ENCODE measurements around the gene LRRC1.

LRRC1 gene

DNA sequence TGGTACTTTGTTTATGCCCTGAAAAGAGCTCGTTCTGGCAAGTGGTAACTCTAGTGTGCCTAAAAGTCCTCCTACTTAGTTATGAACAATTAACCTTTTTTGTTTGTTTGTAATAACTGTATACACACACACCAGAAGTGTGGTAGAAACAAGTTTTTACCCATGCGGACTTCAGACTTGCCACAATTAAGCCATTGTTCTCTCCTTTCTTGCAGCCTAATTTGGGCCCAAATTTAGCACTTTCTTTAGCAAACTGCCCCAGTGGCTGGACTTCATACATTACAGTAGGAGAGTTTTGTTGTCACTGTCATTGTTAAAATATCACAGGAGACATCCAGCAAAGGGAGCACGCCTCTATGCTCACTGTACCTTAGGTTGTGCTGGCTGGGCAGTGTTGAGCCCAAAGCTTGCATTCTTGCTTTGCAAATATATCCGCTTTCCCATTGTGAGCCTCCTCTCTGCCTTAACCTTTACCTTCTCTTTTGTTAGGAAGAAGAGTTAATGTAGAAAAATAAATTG, 53.0 kb downstream of the LRRC1 start:
- no peak for DNase-seq (ENCODE audit: extremely low read depth, low read depth)
- TF ChIP-seq, protein P1, sequence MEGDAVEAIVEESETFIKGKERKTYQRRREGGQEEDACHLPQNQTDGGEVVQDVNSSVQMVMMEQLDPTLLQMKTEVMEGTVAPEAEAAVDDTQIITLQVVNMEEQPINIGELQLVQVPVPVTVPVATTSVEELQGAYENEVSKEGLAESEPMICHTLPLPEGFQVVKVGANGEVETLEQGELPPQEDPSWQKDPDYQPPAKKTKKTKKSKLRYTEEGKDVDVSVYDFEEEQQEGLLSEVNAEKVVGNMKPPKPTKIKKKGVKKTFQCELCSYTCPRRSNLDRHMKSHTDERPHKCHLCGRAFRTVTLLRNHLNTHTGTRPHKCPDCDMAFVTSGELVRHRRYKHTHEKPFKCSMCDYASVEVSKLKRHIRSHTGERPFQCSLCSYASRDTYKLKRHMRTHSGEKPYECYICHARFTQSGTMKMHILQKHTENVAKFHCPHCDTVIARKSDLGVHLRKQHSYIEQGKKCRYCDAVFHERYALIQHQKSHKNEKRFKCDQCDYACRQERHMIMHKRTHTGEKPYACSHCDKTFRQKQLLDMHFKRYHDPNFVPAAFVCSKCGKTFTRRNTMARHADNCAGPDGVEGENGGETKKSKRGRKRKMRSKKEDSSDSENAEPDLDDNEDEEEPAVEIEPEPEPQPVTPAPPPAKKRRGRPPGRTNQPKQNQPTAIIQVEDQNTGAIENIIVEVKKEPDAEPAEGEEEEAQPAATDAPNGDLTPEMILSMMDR (IDR thresholded peaks at IDR 0.05; ENCODE audit: low read depth, low read length) = no peak

DNA sequence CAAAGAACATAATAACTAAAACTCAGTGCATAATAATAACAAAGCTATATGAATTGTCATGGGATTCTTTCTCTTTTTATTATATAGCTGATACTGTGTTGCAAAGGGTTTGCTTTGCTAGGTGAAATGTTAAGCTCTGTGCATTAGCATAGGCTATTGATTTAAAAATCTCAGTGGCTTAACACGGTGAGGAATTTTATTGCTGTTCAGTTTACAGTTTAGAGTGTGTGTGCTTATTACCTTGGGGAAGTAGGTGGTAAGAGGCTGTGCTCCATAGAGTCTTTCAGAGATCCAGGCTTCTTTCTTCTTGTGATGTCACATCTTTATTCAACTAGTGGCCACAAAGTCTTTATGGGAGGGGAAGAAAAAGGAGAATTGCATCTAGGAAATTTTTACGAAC, 55.7 kb downstream of the LRRC1 start:
- TF ChIP-seq, protein P1 (IDR thresholded peaks at IDR 0.05; ENCODE audit: low read depth, low read length) = no peak
- DNase-seq (ENCODE audit: extremely low read depth, low read depth) = no peak

DNA sequence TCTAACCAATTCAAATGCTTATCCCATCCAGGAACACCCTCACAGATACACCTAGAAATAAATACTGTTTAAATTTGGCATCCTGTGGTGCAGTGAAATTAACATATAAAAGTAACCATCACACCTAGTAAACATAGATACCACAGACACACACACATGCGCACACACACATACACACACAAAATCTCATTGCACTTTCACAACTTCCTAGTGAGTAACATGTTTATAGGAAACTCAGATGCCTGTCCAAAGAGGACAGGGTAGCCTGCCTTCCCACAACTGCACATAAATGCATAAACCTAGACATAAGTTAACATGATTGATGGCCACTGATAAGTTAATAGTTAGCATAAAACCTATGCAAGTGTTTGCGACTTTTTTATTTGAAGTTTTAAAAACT, 56.8 kb downstream of the LRRC1 start:
- TF ChIP-seq, protein P1 (IDR thresholded peaks at IDR 0.05; ENCODE audit: low read depth, low read length) = no peak
- DNase-seq (ENCODE audit: extremely low read depth, low read depth) = no peak

DNA sequence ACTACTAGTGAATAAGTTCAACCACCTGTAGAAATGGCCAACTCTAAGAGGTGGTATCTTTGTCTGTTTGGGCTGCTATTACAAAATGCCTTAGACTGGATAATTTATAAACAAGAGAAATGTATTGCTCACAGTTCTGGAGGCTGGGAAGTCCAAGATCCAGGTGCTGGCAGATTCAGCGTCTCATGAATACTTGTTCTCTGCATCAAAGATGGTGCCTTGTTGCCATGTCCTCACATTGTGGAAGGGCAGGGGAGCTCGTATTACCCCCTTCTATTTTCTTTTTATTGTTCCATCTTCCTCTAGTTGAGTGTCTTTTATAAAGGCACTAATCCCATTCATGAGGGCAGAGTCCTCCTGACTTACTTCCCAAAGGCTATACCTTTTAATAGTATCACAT, 58.0 kb downstream of the LRRC1 start:
- TF ChIP-seq, protein P1 (IDR thresholded peaks at IDR 0.05; ENCODE audit: low read depth, low read length) = no peak
- DNase-seq (ENCODE audit: extremely low read depth, low read depth) = no peak

DNA sequence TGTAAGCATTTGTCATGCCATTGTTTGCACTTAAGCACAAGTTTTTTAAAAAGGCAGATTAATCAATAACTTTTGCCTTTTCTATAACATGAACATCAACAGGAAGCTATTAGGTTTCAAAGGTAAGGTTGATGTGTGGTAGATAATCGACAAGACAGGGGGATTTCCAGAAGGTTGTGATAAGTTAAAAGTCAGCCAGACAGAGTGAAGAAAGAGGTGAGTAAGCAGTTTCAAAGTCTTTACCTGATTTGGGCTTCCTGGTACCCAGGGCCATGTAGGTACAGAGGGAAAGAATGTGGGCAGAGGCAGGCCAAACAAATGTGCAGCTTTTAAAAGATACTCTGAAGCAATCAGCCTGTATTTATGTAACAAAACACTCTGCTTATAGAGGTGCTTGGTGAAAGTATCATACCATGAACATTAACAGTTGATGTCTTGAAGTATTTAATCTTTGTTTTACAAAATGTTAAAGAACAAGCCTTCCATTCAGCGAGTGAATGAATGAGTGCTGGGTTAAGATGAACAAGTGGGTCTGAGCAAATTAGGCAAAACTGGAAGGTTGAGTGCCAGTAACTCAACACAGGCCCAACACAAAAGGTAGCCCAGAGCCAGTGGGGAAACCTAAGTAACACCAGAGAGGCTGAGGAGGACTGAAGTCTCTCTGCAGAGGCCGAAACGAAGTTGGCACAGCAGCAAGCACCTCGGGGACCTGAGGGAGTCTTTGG, 60.2 kb downstream of the LRRC1 start:
- no peak for DNase-seq (ENCODE audit: extremely low read depth, low read depth)
- TF ChIP-seq, protein P1 (IDR thresholded peaks at IDR 0.05; ENCODE audit: low read depth, low read length) = no peak

DNA sequence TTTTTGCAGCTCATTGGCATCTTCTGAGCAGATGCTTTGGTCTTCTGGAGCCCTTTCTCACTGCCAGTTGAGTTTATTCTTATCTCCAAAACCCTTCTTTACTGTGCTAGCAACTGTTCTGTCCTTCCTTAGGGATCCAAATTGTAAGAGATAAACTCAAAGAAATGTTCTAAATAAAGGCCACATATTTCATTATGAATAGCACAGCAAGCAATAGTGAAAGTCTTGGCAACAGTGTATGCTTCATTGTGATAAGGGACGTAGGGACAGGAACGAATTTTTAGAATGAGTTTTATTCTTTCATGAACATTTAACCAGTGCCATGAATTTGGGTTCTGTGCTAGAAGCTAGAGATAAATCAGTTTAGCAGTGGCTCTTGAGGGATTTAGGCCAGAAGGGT, 61.1 kb downstream of the LRRC1 start:
- TF ChIP-seq, protein P1 (IDR thresholded peaks at IDR 0.05; ENCODE audit: low read depth, low read length) = no peak
- DNase-seq (ENCODE audit: extremely low read depth, low read depth) = no peak

DNA sequence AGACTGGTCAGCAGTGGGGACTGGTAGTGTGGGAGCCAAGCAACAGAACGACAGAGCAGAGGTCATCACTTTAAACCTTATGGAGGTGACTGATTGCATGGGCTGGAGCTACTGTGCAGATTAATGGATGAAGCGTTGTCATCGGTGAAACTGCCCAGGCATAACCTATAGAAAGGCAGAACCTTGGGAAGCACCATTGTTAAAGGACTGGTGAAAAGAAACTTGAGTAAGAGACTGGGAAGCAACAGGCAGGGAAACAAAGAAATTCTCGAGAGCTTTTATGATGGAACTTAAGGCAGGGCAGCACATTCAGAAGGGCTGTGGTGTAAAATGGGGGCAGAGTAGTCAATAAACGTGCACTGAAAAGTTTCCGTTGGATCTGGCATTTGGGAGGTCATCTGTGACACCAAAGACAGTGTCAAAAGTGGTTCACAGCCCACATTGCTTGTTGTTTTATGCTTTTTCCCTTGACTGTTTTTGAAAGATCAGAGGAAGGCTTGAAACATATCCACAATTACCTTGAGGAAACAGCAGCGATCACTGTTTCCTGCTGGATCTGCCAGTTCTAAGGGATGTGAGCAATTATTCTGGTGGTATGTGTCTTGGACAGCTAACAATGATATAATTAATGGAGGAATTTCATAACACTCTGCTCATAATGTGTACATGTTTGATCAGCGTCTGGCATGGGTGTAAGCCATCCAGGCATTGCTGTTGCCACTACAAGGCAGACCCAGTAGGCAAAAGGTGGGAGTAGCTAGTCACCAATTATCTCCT, 62.7 kb downstream of the LRRC1 start:
- TF ChIP-seq, protein P1 (IDR thresholded peaks at IDR 0.05; ENCODE audit: low read depth, low read length) = no peak
- DNase-seq (ENCODE audit: extremely low read depth, low read depth) = no peak

Data from AG09319 (cell line).